ENCODE measurements around the gene ARHGEF4. TPM values are rescaled to one million over a fixed set of nuclear protein-coding genes. Genes with fewer than 3 reads are reported as not detected.

The ARHGEF4 gene
- total and polyA plus RNA-seq, 2 experiments from 2014 or later, result 26.0 to 82.2 TPM

DNA sequence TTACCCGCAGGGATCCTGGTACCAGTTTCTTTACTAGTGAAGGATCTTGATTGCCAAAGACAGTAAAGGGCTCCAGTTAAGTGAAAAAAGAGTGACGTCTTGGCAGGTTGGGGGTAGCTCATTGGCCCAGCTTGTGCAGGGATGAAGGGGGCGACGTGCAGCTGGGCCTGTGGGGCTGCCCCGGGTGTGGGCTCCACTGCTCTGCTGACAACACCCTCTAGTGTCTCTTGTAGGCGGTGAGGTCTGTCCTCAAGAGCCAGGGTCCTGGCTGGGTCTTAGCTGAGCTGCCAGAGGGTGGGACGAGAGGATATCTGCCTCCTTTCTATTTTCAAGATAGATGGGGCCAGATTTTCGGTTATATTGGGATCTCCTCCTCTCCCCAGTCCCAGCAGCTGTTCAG is 6.1 kb downstream of the ARHGEF4 start:
- no peaks in the 10 kb centered on the region for H3K4me1 ChIP-seq (ENCODE audit: low read depth)
- H3K27ac ChIP-seq, result no peak overlapping the region
- H3K27me3 ChIP-seq, result peaks cover 30% of the 10 kb centered on the region
- no peak overlapping the region for H3K4me3 ChIP-seq
- DNase-seq (ENCODE audit: low read depth in 1 of 2, low spot score in 1 of 2), result peak in 1 of 2 donors; percentile 18
- TF ChIP-seq, protein P1, sequence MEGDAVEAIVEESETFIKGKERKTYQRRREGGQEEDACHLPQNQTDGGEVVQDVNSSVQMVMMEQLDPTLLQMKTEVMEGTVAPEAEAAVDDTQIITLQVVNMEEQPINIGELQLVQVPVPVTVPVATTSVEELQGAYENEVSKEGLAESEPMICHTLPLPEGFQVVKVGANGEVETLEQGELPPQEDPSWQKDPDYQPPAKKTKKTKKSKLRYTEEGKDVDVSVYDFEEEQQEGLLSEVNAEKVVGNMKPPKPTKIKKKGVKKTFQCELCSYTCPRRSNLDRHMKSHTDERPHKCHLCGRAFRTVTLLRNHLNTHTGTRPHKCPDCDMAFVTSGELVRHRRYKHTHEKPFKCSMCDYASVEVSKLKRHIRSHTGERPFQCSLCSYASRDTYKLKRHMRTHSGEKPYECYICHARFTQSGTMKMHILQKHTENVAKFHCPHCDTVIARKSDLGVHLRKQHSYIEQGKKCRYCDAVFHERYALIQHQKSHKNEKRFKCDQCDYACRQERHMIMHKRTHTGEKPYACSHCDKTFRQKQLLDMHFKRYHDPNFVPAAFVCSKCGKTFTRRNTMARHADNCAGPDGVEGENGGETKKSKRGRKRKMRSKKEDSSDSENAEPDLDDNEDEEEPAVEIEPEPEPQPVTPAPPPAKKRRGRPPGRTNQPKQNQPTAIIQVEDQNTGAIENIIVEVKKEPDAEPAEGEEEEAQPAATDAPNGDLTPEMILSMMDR (IDR thresholded peaks at IDR 0.05; ENCODE audit: low read depth, low read length), result no peak
- H3K36me3 ChIP-seq, result no peaks in the 10 kb centered on the region
- H3K9me3 ChIP-seq (ENCODE audit: low read depth), result no peaks in the 10 kb centered on the region

DNA sequence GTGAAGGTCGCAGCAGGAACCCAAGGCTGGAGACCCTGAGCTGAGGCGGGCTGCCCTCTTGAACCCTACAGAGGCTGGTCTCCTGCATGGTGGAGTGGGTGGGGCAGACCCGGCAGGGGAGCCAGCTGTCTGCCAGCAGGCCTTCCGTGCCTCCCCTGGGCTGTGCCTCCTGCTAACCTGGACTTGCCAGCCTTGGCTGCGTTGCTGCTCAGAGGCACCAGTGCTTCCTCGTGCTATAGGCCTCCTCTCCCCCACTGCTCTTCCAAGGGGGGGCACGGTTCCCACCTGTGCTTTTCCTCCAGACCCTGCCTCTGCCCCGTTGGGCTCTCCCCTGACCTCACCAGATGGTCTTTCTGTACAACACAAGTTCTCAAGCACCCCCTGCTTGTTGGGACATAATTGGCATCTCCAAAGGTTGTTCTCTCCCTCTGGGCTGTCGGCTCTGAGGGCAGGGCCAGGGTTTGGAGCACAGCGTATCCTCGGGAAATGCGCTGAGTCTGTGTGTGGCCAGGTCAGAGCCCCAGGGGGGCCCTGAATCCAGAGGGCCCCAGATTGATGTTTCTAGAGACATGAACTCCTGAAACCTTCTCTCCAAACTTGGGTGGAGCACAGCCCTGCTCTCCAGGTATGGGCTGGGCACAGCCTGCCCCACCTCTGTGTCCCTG is 6.7 kb downstream of the ARHGEF4 start:
- no peaks in the 10 kb centered on the region for H3K36me3 ChIP-seq
- no peaks in the 10 kb centered on the region for H3K9me3 ChIP-seq (ENCODE audit: low read depth)
- no peaks in the 10 kb centered on the region for H3K4me1 ChIP-seq (ENCODE audit: low read depth)
- H3K4me3 ChIP-seq, result no peak overlapping the region
- DNase-seq (ENCODE audit: low read depth in 1 of 2, low spot score in 1 of 2), result no peak
- TF ChIP-seq, protein P1 (IDR thresholded peaks at IDR 0.05; ENCODE audit: low read depth, low read length), result no peak
- no peak overlapping the region for H3K27ac ChIP-seq
- peaks cover 23% of the 10 kb centered on the region for H3K27me3 ChIP-seq

DNA sequence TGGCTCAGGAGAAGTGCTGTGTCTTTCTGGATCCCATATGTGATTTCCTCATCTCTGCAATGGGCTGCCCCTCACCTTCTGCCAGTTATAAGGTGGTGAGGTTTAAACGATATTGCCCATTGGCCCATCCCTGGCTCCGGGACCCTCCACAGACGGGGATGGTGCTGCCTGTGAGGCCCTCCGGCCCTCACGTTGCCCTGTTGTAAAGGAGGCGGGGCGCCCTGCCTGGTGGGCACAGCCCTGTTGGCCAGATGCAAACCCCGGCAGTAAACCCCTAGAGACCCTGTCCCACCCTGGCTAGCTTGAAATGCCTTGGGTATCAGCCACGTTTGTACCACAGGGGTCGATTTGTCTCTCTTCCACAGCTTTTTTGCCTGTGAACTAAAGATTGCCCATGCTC is 7.4 kb downstream of the ARHGEF4 start:
- Histone ChIP-seq H3K9me3 (ENCODE audit: low read depth) (no peaks in the 10 kb centered on the region), H3K4me1 (ENCODE audit: low read depth) (no peaks in the 10 kb centered on the region), H3K4me3 (no peak overlapping the region), H3K36me3 (no peaks in the 10 kb centered on the region), H3K27me3 (peaks cover 16% of the 10 kb centered on the region), H3K27ac (no peak overlapping the region)
- TF ChIP-seq, protein P1 (IDR thresholded peaks at IDR 0.05; ENCODE audit: low read depth, low read length), result no peak
- no peak for DNase-seq (ENCODE audit: low read depth in 1 of 2, low spot score in 1 of 2)

DNA sequence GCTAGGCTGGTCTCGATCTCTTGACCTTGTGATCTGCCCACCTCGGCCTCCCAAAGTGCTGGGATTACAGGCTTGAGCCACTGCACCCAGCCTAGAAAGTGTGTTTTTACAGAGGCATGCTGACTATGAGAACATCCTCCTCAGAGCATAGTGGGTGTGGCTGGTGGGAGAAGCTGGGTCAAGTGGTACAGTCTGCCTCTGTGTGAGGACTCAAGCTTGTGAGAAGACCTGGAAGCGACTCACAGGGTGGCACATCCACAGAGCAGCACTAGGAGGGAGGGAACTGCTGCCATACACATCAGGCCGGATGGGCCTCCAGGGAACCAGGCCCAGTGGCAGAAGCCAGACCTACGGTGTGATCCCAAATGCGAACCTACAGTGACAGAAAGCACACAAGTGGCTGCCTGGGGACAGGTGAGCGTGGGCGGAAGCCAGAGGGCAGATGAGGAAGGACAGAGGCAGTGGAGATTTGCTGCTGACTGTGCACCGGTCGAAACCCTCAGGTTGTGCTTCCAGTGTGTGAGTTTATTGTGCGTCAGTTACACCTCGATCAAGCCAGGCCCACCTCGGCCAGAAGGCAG is 8.9 kb downstream of the ARHGEF4 start:
- Histone ChIP-seq H3K9me3 (ENCODE audit: low read depth) (no peaks in the 10 kb centered on the region), H3K27ac (no peak overlapping the region), H3K27me3 (peaks cover 2% of the 10 kb centered on the region), H3K36me3 (no peaks in the 10 kb centered on the region), H3K4me3 (no peak overlapping the region), H3K4me1 (ENCODE audit: low read depth) (no peaks in the 10 kb centered on the region)
- TF ChIP-seq, protein P1 (IDR thresholded peaks at IDR 0.05; ENCODE audit: low read depth, low read length), result no peak
- DNase-seq (ENCODE audit: low read depth in 1 of 2, low spot score in 1 of 2), result no peak

DNA sequence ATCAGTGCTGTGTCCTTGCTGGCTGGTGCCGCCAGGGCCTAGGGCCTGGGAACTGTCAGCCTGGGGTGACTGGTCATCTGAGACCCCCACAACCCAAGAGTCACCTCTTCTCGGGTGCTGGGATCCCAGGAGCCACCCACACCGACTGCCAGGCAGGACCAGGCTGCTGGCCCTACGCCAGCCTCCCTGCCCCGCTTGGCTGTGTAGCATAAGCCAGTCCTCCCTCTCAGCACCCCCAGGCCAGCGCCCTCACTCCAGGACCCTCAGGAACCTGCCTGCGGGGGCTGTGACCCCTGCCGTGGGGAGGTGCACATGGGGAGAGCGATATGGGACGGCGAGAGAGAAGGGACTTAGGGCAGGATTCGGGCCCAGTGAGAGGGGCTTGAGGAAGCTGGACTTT is 9.5 kb downstream of the ARHGEF4 start:
- no peak for DNase-seq (ENCODE audit: low read depth in 1 of 2, low spot score in 1 of 2)
- H3K36me3 ChIP-seq, result no peaks in the 10 kb centered on the region
- H3K4me1 ChIP-seq (ENCODE audit: low read depth), result no peaks in the 10 kb centered on the region
- H3K9me3 ChIP-seq (ENCODE audit: low read depth), result no peaks in the 10 kb centered on the region
- TF ChIP-seq, protein P1 (IDR thresholded peaks at IDR 0.05; ENCODE audit: low read depth, low read length), result no peak
- H3K27me3 ChIP-seq, result no peaks in the 10 kb centered on the region
- no peak overlapping the region for H3K27ac ChIP-seq
- H3K4me3 ChIP-seq, result no peak overlapping the region
